ENCODE data around the gene LUC7L. TPM values are rescaled to one million over a fixed set of nuclear protein-coding genes. Genes with fewer than 3 reads are reported as not detected.
"Not testable (repeated sequence)": the region's sequence is repeated elsewhere in the genome, so short reads cannot be mapped to it uniquely, and the experiment has no call there.

The LUC7L gene
- total RNA-seq, 1 experiment from 2014 or later = 74.1 TPM

- intact Hi-C loops (cut with micrococcal nuclease) = no loop called here
- peaks cover 5% of the 10 kb centered on the region for H3K36me3 Mint-ChIP-seq (ENCODE audit: insufficient read depth, unreplicated experiment)
- POLR2A ChIA-PET = no interaction called here
Observed at GRCh38 chr16:270381-271255, 41.4 kb upstream of the LUC7L start.

DNA sequence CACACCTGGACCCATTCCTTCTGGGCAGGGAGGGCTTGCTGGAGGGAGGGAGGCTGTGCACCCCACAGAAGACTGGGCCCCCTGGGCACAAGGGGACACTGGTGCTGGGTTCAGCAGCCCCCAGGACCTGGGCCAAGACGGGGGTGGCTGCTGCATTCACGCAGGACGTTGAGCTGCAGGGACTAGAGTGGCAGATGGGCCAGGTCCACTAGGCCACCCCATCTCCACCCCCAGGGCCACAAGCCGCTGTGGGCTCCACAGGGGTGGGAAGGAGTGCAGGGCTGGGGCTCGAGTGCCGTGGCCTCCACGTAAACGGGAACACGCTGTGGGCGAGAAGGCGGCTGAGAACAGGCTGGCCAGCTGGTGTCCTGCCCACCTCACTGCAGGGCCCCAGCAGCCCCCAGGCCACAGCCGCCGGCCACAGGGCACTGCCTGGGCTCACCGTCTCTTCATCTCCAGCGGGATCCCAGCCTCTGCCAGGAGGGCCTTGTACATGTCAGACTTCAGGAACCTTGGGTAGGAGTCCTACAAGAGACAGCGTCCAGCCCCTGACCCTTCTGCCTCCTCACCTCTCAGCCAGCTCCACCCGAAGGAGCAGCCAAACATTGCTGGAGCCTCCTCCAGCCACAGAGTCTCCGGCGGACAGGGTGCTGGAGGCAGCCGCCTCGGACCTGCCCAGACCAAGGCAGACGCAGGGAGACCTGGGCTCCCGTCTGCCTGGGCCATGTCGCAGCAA, 40.0 kb upstream of the LUC7L start:
- no TSS peak for BruUV-seq (replicated peaks)
- Mint-ChIP-seq H3K4me1 (ENCODE audit: insufficient read depth, unreplicated experiment) (peaks cover 18% of the 10 kb centered on the region), H3K9me3 (ENCODE audit: unreplicated experiment) (no peaks in the 10 kb centered on the region), H3K27ac (ENCODE audit: low read depth, unreplicated experiment) (no peak overlapping the region), H3K27me3 (ENCODE audit: insufficient read depth, unreplicated experiment) (no peaks in the 10 kb centered on the region), H3K4me3 (ENCODE audit: unreplicated experiment) (no peak overlapping the region), H3K36me3 (ENCODE audit: insufficient read depth, unreplicated experiment) (peaks cover 11% of the 10 kb centered on the region)
- intact Hi-C loops (cut with micrococcal nuclease) = no loop called here
- TF ChIP-seq CTCF (IDR thresholded peaks at IDR 0.05; ENCODE audit: unreplicated experiment) = no peak
- POLR2A ChIA-PET = interaction anchor here (1.1 kb wide), 1 partner anchor 33 kb away, joined by 4 read pairs; no protein-coding TSS in a partner anchor
- CTCF ChIA-PET = interaction anchor here (1.4 kb wide), 1 partner anchor 26 kb away, joined by 4 read pairs; no protein-coding TSS in a partner anchor
- DNase-seq (ENCODE audit: unreplicated experiment) = no peak

More at GRCh38 chr16:270381-271255, 41.4 kb upstream of the LUC7L start:
- no peak for DNase-seq (ENCODE audit: unreplicated experiment)
- CTCF ChIA-PET = no interaction called here
- Mint-ChIP-seq H3K27me3 (ENCODE audit: insufficient read depth, unreplicated experiment) (no peaks in the 10 kb centered on the region), H3K4me3 (ENCODE audit: unreplicated experiment) (no peak overlapping the region), H3K4me1 (ENCODE audit: insufficient read depth, unreplicated experiment) (peaks cover 15% of the 10 kb centered on the region), H3K9me3 (ENCODE audit: unreplicated experiment) (no peaks in the 10 kb centered on the region), H3K27ac (ENCODE audit: low read depth, unreplicated experiment) (no peak overlapping the region)
- TF ChIP-seq CTCF (IDR thresholded peaks at IDR 0.05; ENCODE audit: unreplicated experiment) = no peak
- BruUV-seq (replicated peaks) = no TSS peak

DNA sequence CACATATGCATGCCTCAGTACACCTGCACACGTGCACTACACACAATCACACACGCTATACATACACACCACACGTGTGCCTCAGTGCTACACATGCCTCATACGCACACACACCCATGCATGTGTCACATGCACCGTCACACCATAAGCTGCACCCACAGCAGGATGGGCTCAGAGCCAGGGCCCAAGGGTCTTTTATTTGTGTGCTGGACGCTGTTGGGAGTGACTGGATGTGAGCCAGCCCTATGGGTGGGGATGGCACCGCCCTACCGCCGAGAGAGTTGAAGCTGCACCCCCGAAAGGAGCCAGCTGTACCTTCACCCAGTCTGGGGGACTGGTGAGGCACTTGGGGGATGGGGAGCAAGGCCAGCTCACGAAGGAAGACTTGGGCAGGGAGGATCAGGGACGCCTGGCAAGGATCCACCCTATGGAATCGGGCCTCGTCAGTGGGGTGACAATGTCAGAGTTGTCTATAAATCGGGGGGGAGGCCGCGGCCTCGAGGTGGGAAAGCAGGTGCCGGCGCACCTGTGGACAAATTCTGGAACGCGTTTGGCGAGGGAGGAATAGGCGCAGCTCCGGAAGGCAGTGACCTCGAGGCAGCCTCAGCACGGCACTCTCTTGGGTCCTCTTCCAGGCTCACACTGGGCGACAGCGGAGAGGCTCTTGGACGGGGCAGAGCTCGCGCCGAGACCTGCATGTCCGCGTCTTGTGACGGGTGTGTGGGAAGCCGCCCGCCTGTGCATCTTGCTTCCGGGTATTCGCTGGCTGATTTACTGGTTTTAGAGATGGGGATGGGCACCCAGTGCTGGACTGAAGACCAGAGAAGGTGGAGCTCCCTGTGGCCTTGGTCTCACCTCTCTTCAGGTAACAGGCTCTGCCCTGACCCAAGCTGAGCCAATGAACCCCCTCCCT, 39.1 kb upstream of the LUC7L start:
- no peak overlapping the region for H3K27ac Mint-ChIP-seq (ENCODE audit: low read depth, unreplicated experiment)
- BruUV-seq (replicated peaks) = no TSS peak
- no peak overlapping the region for H3K4me3 Mint-ChIP-seq (ENCODE audit: unreplicated experiment)
- ChIA-PET CTCF (interaction anchor here (1.4 kb wide), 1 partner anchor 26 kb away, joined by 4 read pairs; no protein-coding TSS in a partner anchor), POLR2A (interaction anchor here (1.1 kb wide), 1 partner anchor 33 kb away, joined by 4 read pairs; no protein-coding TSS in a partner anchor)
- H3K9me3 Mint-ChIP-seq (ENCODE audit: unreplicated experiment) = no peaks in the 10 kb centered on the region
- TF ChIP-seq CTCF (IDR thresholded peaks at IDR 0.05; ENCODE audit: unreplicated experiment) = no peak
- peaks cover 17% of the 10 kb centered on the region for H3K36me3 Mint-ChIP-seq (ENCODE audit: insufficient read depth, unreplicated experiment)
- H3K4me1 Mint-ChIP-seq (ENCODE audit: insufficient read depth, unreplicated experiment) = peaks cover 18% of the 10 kb centered on the region
- intact Hi-C loops (cut with micrococcal nuclease) = no loop called here
- no peak for DNase-seq (ENCODE audit: unreplicated experiment)
- H3K27me3 Mint-ChIP-seq (ENCODE audit: insufficient read depth, unreplicated experiment) = no peaks in the 10 kb centered on the region

GRCh38 chr16:267562-267961, 38.3 kb upstream of the LUC7L start:
- DNase-seq (ENCODE audit: unreplicated experiment); H3K27ac Mint-ChIP-seq (ENCODE audit: low read depth, unreplicated experiment); BruUV-seq (replicated peaks); H3K4me3 Mint-ChIP-seq (ENCODE audit: unreplicated experiment); H3K27me3 Mint-ChIP-seq (ENCODE audit: insufficient read depth, unreplicated experiment); POLR2A ChIA-PET; CTCF ChIA-PET; intact Hi-C loops (cut with micrococcal nuclease); H3K9me3 Mint-ChIP-seq (ENCODE audit: unreplicated experiment): not testable (repeated sequence)
- H3K36me3 Mint-ChIP-seq (ENCODE audit: insufficient read depth, unreplicated experiment) = peaks cover 22% of the 10 kb centered on the region
- peaks cover 18% of the 10 kb centered on the region for H3K4me1 Mint-ChIP-seq (ENCODE audit: insufficient read depth, unreplicated experiment)
